GM21423 (cell line): ENCODE results near the gene RFT1.

ENCODE experiments used
- ATAC-seq: cut with Tn5 transposase; IDR thresholded peaks from one replicate; pipeline ENCODE4 v1.9.1; 2021; ENCODE audit warnings: mild to moderate bottlenecking, moderate library complexity; ENCODE audit not compliant: unreplicated experiment

Gene RFT1

GRCh38 chr3:53038679-53039375, 91.4 kb downstream of the RFT1 start:
- no peak for ATAC-seq
